ENCODE results near the gene RRAS. TPM values are rescaled to one million over a fixed set of nuclear protein-coding genes. Genes with fewer than 3 reads are reported as not detected.
A peak's percentile ranks its signal among the peaks of the same experiment; 100 is the strongest.

RRAS gene
- total and polyA plus RNA-seq, 3 donors from 2014 or later: 39.3 to 69.2 (median 41.5) TPM

- TF ChIP-seq POLR2A (IDR thresholded peaks at IDR 0.05): no peak
- no peak for TF ChIP-seq CTCF (IDR thresholded peaks at IDR 0.05)
- WGBS, 2 donors: 92 to 94% methylated on average over 22 to 23 of the region's 26 CpGs
These were observed 40.3 kb downstream of the RRAS start for GRCh38 chr19:49599378-49600295.

DNA sequence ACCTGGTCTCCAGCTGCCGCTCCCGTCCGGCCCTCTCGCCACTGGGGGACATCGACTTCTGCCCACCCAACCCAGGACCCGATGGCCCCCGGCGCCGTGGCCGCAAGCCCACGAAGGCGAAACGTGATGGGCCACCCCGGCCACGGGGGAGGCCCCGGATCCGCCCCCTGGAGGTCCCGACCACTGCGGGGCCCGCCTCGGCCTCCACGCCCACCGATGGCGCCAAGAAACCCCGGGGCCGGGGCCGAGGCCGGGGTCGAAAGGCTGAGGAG lies 42.3 kb downstream of the RRAS start:
- no peak for TF ChIP-seq POLR2A (IDR thresholded peaks at IDR 0.05)
- TF ChIP-seq CTCF (IDR thresholded peaks at IDR 0.05): no peak
- Histone ChIP-seq H3K4me3 (peak overlapping the region; percentile 19 to 55), H3K4me1 (peaks cover 13% of the 10 kb centered on the region), H3K36me3 (ENCODE audit: low read depth, missing control alignments) (no peaks in the 10 kb centered on the region), H3K27me3 (no peaks in the 10 kb centered on the region), H3K9me3 (no peaks in the 10 kb centered on the region), H3K27ac (peak overlapping the region; percentile 7 to 20)
- intact Hi-C loops (cut with DNase I; ENCODE audit: low total_unique reads): no loop called here
- DNase-seq: no peak
- 60 to 66% methylated on average over 11 to 25 of the region's 29 CpGs for WGBS, 2 donors

More at GRCh38 chr19:49599378-49600295, 40.3 kb downstream of the RRAS start:
- Histone ChIP-seq H3K27ac (no peak overlapping the region), H3K4me3 (no peak overlapping the region), H3K9me3 (no peaks in the 10 kb centered on the region), H3K27me3 (no peaks in the 10 kb centered on the region), H3K36me3 (ENCODE audit: low read depth, missing control alignments) (no peaks in the 10 kb centered on the region), H3K4me1 (no peaks in the 10 kb centered on the region)
- no peak for DNase-seq
- intact Hi-C loops (cut with DNase I; ENCODE audit: low total_unique reads): no loop called here

GRCh38 chr19:49596954-49597702 lies 42.8 kb downstream of the RRAS start:
- intact Hi-C loops (cut with DNase I; ENCODE audit: low total_unique reads): no loop called here
- Histone ChIP-seq H3K27ac (peak overlapping the region; percentile 7 to 20), H3K4me1 (peaks cover 18% of the 10 kb centered on the region), H3K36me3 (ENCODE audit: low read depth, missing control alignments) (no peaks in the 10 kb centered on the region), H3K9me3 (no peaks in the 10 kb centered on the region), H3K27me3 (no peaks in the 10 kb centered on the region), H3K4me3 (peak overlapping the region; percentile 19 to 55)
- no peak for DNase-seq
- 40 to 79% methylated on average over 3 to 65 of the region's 65 CpGs for WGBS, 2 donors
- TF ChIP-seq CTCF (IDR thresholded peaks at IDR 0.05) (no peak), POLR2A (IDR thresholded peaks at IDR 0.05) (no peak)

DNA sequence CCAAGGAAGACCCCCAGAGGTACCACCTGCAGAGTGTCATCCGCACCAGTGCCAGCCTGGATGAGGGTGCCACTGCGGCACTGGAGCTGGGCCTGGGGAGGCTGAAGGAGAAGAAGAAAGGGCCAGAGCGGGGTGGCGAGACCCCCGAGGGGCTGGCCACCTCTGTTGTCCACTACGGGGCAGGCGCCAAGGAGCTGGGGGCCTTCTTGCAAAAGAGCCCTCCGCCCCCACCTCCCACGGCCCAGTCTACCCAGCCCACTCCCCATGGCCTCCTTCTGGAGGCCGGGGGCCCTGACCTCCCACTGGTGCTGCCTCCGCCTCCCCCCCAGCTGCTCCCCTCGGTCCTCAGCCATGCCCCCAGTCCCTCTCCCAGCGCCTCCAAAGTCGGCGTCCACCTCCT lies 43.5 kb downstream of the RRAS start:
- no peak for DNase-seq
- intact Hi-C loops (cut with DNase I; ENCODE audit: low total_unique reads): no loop called here
- no peaks in the 10 kb centered on the region for H3K36me3 ChIP-seq (ENCODE audit: low read depth, missing control alignments)
- H3K27ac ChIP-seq: no peak overlapping the region
- peak overlapping the region in 1 of 2 donors; percentile 55 for H3K4me3 ChIP-seq
- no peak for TF ChIP-seq CTCF (IDR thresholded peaks at IDR 0.05)
- no peak for TF ChIP-seq POLR2A (IDR thresholded peaks at IDR 0.05)
- 88% methylated on average over 15 of the region's 15 CpGs; no CpG with 5 or more reads in 1 of the 2 donors for WGBS, 2 donors
- peaks cover 18% of the 10 kb centered on the region for H3K4me1 ChIP-seq
- H3K9me3 ChIP-seq: no peaks in the 10 kb centered on the region
- no peaks in the 10 kb centered on the region for H3K27me3 ChIP-seq
